ENCODE data around the gene PTPRU.

PTPRU gene

GRCh38 chr1:29354511-29355098 lies 118.3 kb downstream of the PTPRU start:
- no peak overlapping the region for H3K27ac ChIP-seq
- TF ChIP-seq, protein P1, sequence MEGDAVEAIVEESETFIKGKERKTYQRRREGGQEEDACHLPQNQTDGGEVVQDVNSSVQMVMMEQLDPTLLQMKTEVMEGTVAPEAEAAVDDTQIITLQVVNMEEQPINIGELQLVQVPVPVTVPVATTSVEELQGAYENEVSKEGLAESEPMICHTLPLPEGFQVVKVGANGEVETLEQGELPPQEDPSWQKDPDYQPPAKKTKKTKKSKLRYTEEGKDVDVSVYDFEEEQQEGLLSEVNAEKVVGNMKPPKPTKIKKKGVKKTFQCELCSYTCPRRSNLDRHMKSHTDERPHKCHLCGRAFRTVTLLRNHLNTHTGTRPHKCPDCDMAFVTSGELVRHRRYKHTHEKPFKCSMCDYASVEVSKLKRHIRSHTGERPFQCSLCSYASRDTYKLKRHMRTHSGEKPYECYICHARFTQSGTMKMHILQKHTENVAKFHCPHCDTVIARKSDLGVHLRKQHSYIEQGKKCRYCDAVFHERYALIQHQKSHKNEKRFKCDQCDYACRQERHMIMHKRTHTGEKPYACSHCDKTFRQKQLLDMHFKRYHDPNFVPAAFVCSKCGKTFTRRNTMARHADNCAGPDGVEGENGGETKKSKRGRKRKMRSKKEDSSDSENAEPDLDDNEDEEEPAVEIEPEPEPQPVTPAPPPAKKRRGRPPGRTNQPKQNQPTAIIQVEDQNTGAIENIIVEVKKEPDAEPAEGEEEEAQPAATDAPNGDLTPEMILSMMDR (IDR thresholded peaks at IDR 0.05): no peak
- TF ChIP-seq ZFX (IDR thresholded peaks at IDR 0.05; ENCODE audit: borderline replicate concordance): no peak

DNA sequence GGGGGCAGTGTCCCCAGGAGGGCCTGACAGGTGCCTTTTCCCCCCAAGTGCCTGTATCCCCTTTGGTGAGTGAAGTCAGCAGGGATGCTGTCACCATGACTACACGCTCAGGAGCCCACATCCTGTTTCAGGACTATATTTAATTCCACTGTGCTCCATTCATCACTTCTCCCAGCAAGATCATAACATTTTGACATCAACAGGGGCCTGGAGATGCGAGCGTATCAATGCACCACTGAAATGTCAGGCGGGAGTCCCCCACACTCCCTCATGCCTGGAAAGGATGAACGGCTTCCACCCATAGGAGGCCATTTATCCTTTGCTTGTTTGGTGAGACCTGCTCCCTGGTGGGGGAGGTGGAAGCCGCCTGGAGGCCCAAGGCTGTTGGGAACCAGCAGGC lies 119.1 kb downstream of the PTPRU start:
- H3K27ac ChIP-seq: no peak overlapping the region
- TF ChIP-seq ZFX (IDR thresholded peaks at IDR 0.05; ENCODE audit: borderline replicate concordance): no peak
- TF ChIP-seq, protein P1 (IDR thresholded peaks at IDR 0.05): no peak

DNA sequence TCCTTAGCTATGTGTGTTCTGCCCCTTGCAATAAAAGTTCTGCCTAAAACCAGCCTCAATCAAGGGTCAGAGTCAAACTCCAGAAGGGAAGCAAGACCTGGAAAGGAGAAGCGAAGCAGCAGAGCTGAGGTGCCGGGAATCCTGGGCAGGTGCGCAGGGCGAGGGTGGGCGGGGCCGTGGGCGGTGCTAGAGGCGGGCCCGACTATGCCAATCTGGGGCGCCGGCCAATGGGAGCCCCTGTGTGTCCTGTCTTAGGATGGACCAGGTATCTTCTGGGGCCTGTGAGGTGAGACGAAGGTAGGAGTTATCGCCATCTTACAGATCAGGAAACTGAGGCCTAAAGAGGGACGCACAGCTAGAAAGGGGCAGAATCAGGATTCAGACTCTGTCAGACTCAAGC lies 120.3 kb downstream of the PTPRU start:
- TF ChIP-seq ZFX (IDR thresholded peaks at IDR 0.05; ENCODE audit: borderline replicate concordance): no peak
- H3K27ac ChIP-seq: no peak overlapping the region

DNA sequence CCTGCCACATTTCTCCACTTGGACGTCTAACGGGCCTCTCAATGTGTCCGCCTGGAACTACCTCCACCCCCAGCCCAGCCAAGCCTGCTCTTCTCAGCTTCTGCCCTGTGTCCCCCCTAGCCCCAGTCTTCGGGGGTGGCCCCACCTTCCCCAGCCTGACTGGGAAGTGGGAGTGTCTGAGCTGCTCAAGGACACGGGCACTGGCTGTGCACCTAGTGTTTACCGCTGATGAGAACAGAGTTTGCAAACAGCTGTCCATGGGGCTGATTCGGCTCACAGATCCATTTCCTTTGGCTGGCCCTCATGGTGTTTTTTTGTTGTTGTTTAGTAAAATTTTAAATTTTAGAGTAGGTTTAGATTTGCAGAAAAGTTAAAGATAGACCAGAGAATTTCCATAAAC lies 121.1 kb downstream of the PTPRU start:
- TF ChIP-seq, protein P1 (IDR thresholded peaks at IDR 0.05): no peak
- TF ChIP-seq ZFX (IDR thresholded peaks at IDR 0.05; ENCODE audit: borderline replicate concordance): no peak

DNA sequence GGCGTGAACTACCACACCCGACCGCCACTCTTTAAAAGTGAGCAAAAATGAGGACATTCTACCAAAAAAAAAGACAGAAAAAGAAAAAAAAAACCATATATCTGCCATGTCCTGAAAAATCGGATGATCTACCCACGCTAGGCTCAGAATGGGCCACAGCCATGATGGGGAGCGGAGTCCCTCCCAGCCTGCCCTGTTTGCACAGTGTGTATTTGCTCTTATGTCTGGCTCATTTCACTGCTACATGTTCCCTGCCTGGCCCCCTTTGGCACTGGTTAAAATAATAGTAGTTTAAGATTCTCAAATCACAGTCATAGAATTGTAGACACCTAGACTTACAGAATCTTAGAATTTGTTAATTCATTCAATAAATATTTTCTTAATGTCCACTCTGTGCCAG lies 121.9 kb downstream of the PTPRU start:
- H3K27ac ChIP-seq: no peak overlapping the region
- TF ChIP-seq ZFX (IDR thresholded peaks at IDR 0.05; ENCODE audit: borderline replicate concordance): no peak
- TF ChIP-seq, protein P1 (IDR thresholded peaks at IDR 0.05): no peak

More for the DNA sequence above, 121.1 kb downstream of the PTPRU start:
- H3K27ac ChIP-seq: no peak overlapping the region

- TF ChIP-seq ZFX (IDR thresholded peaks at IDR 0.05; ENCODE audit: borderline replicate concordance): no peak
- TF ChIP-seq, protein P1 (IDR thresholded peaks at IDR 0.05): no peak
- H3K27ac ChIP-seq: no peak overlapping the region
Observed at GRCh38 chr1:29360768-29361167, 124.4 kb downstream of the PTPRU start.

- TF ChIP-seq ZFX (IDR thresholded peaks at IDR 0.05; ENCODE audit: borderline replicate concordance): no peak
- TF ChIP-seq, protein P1 (IDR thresholded peaks at IDR 0.05): no peak
- H3K27ac ChIP-seq: no peak overlapping the region
Observed at GRCh38 chr1:29361686-29362085, 125.4 kb downstream of the PTPRU start.

GRCh38 chr1:29362116-29362515 lies 125.8 kb downstream of the PTPRU start:
- no peak overlapping the region for H3K27ac ChIP-seq
- TF ChIP-seq ZFX (IDR thresholded peaks at IDR 0.05; ENCODE audit: borderline replicate concordance): no peak
- TF ChIP-seq, protein P1 (IDR thresholded peaks at IDR 0.05): no peak
